ENCODE data around the gene AKAP3. TPM values are rescaled to one million over a fixed set of nuclear protein-coding genes. Genes with fewer than 3 reads are reported as not detected.

AKAP3 gene
- 1 to 10 TPM; 1.9 to 3.9 (median 2.6) TPM for total RNA-seq
- under 1 TPM; 0.87 TPM for polyA plus RNA-seq

- intact Hi-C loops (cut with DNase I): no loop called here
- TF ChIP-seq, protein P1, sequence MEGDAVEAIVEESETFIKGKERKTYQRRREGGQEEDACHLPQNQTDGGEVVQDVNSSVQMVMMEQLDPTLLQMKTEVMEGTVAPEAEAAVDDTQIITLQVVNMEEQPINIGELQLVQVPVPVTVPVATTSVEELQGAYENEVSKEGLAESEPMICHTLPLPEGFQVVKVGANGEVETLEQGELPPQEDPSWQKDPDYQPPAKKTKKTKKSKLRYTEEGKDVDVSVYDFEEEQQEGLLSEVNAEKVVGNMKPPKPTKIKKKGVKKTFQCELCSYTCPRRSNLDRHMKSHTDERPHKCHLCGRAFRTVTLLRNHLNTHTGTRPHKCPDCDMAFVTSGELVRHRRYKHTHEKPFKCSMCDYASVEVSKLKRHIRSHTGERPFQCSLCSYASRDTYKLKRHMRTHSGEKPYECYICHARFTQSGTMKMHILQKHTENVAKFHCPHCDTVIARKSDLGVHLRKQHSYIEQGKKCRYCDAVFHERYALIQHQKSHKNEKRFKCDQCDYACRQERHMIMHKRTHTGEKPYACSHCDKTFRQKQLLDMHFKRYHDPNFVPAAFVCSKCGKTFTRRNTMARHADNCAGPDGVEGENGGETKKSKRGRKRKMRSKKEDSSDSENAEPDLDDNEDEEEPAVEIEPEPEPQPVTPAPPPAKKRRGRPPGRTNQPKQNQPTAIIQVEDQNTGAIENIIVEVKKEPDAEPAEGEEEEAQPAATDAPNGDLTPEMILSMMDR (IDR thresholded peaks at IDR 0.05): no peak
- FAIRE-seq (peak; percentile 86), ATAC-seq (peak; percentile 97 to 99 (median 99)), DNase-seq (peak; percentile 76 to 90 (median 83))
- Histone ChIP-seq H3K4me3 (peak within 1 kb of the TSS; percentile 47 to 87 (median 76)), H3K9me3 (no peaks in the 10 kb centered on the region), H3K27ac (peak within 1 kb of the TSS; percentile 62 to 81 (median 77)), H3K4me1 (peaks cover 6 to 25% (median 9%) of the 10 kb centered on the region in 3 donors), H3K36me3 (no peaks in the 10 kb centered on the region), H3K27me3 (no peaks in the 10 kb centered on the region)
- WGBS, 2 donors: 0% methylated on average over 39 of the region's 39 CpGs
Observed at GRCh38 chr12:4648501-4649357, at the start of gene AKAP3, which contains the start of gene NDUFA9. TSS of gene AKAP3 (minus strand) at chr12:4649051. CDS start at chr12:4638196, 10,855 bp downstream. TSS of gene NDUFA9 (plus strand) at chr12:4649114. CDS start at chr12:4649127, 13 bp downstream.

- FAIRE-seq: no peak
- no peaks in the 10 kb centered on the region for H3K9me3 ChIP-seq
- 94 to 97% methylated on average over 5 of the region's 5 CpGs for WGBS, 2 donors
- H3K4me1 ChIP-seq: no peaks in the 10 kb centered on the region
- no peak for ATAC-seq
- H3K27ac ChIP-seq: no peak overlapping the region
- intact Hi-C loops (cut with DNase I): no loop called here
- no peak for DNase-seq
- H3K27me3 ChIP-seq: no peaks in the 10 kb centered on the region
- TF ChIP-seq, protein P1 (IDR thresholded peaks at IDR 0.05): no peak
- no peak overlapping the region for H3K4me3 ChIP-seq
- peaks cover 0 to 12% (median 4%) of the 10 kb centered on the region in 3 donors for H3K36me3 ChIP-seq
Observed at GRCh38 chr12:4690760-4691159, 41.9 kb upstream of the AKAP3 start.

DNA sequence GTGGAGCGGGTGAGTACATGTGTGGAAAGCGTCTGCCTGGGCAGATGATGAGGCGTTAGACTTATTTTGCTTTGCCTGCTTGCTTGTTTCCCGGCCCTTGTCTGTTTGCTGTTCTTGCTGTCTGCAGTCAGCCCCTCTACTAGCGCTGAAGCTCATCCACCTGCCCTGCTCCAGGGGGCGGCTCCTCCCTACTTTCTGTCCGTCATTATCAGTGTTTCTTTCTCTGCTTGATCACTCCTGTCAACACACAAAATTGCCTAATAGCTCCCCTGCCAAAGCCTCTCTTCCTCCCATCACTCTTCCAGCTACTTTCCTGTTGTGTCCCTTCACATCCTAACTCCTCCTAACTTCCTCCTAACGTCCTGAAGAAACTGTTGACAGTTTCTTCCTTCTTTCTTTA, 36.5 kb upstream of the AKAP3 start:
- Histone ChIP-seq H3K4me1 (no peaks in the 10 kb centered on the region), H3K4me3 (no peak overlapping the region), H3K9me3 (no peaks in the 10 kb centered on the region), H3K36me3 (peaks cover 4 to 41% (median 6%) of the 10 kb centered on the region in 3 donors), H3K27me3 (no peaks in the 10 kb centered on the region), H3K27ac (no peak overlapping the region)
- TF ChIP-seq, protein P1 (IDR thresholded peaks at IDR 0.05): no peak
- intact Hi-C loops (cut with DNase I): no loop called here
- DNase-seq: no peak
- WGBS, 2 donors: 88 to 89% methylated on average over 8 of the region's 8 CpGs
- no peak for FAIRE-seq
- ATAC-seq: no peak

DNA sequence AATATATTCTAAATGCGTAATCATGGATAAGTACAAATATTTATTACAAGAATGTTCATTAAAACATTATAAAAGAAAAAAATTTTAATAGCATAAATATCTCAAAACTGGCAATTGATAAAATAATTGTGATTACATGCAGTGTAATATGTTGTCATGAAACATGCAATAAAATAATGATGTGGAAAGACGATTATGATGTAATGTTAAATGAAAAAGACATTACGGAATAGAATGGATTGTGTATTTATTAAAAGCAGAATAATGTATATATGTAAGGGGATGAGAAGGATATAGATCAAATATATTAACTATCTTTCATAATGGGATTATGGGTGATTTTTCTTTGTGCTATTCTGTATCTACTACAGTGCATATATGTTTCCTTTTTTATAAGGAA, 32.9 kb upstream of the AKAP3 start:
- 98 to 99% methylated on average over 3 of the region's 3 CpGs for WGBS, 2 donors
- FAIRE-seq (peak; percentile 69), DNase-seq (no peak), ATAC-seq (no peak)
- intact Hi-C loops (cut with DNase I): no loop called here
- TF ChIP-seq, protein P1 (IDR thresholded peaks at IDR 0.05): no peak
- H3K4me3 ChIP-seq: no peak overlapping the region
- no peaks in the 10 kb centered on the region for H3K4me1 ChIP-seq
- H3K27ac ChIP-seq: no peak overlapping the region
- no peaks in the 10 kb centered on the region for H3K9me3 ChIP-seq
- no peaks in the 10 kb centered on the region for H3K27me3 ChIP-seq
- peaks cover 0 to 37% (median 6%) of the 10 kb centered on the region in 3 donors for H3K36me3 ChIP-seq

- H3K9me3 ChIP-seq: no peaks in the 10 kb centered on the region
- no peaks in the 10 kb centered on the region for H3K27me3 ChIP-seq
- ATAC-seq (no peak), DNase-seq (no peak), FAIRE-seq (no peak)
- TF ChIP-seq, protein P1 (IDR thresholded peaks at IDR 0.05): no peak
- H3K27ac ChIP-seq: no peak overlapping the region
- WGBS, 2 donors: 66 to 79% methylated on average over 2 of the region's 2 CpGs
- H3K4me1 ChIP-seq: no peaks in the 10 kb centered on the region
- intact Hi-C loops (cut with DNase I): no loop called here
- H3K4me3 ChIP-seq: no peak overlapping the region
- H3K36me3 ChIP-seq: peaks cover 0 to 21% (median 6%) of the 10 kb centered on the region in 3 donors
Observed at GRCh38 chr12:4679711-4680110, 30.9 kb upstream of the AKAP3 start.
